Umbilical cord (tissue), 2 donors: ENCODE measurements around the gene PTK6. TPM values are rescaled to one million over a fixed set of nuclear protein-coding genes. Genes with fewer than 3 reads are reported as not detected.
"Not testable (repeated sequence)": the region's sequence is repeated elsewhere in the genome, so short reads cannot be mapped to it uniquely, and the experiment has no call there.

Experiments used
- DNase-seq: peaks from one replicate; pipeline ENCODE4 v3.0.0-alpha.2; 2015; ENCODE audit warnings: low spot score
- total RNA-seq: library from RNA; depleted of rRNA; stranded (reverse); fragments of >200 nt; gene quantifications from one replicate; pipeline ENCODE4 v1.2.3, GENCODE V29; 2014; ENCODE audit warnings: low replicate concordance; ENCODE audit not compliant: insufficient read depth

The PTK6 gene
- total RNA-seq, 1 donor from 2014 or later: 1.2 TPM

DNA sequence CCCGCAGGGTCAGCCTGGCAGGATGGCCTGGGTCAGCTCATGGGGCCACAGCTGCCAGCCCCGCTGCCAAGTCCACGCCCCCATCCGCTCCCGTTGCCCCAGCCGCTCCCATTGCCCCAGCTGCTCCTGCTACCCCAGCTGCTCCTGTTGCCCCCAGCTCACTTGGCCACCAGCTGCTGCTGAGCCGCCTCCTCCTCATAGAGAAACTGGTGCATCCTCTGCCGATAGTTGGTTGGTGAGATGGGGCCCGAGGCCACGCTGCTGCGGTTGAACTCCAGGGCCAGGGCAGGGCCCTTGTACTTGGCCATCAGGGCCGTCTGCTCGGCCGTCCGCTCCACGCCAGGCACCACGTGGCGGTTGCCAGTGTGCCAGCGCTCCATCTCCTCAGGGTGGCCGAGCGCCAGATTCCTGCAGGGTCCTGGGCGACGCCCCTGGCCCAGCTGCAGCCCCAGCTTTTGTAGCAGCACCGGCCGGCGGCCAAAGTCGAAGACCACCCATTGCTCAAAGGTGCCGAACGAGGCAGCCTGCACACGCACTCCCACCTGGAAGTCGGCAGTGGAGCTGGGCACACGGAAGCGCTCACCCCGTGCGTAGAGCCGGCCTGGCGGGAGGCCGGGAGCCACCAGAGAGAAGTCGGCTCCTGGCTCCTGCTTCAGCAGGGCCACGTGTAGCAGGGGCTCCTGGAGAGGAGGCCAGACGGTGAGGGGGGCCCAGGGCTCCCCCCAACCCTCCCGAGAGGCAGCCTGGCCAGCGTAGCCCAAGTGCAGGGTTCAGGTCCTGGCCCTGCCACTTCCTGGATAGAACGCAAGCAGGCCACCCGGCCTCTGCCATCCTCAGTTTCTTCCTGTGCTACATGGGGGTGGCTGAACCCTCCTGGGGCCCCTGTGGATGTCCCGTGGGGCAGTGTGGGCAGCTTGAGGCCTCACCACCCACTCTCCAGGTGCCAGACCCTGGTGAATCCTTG, 32.1 kb upstream of the PTK6 start:
- no peak for DNase-seq

DNA sequence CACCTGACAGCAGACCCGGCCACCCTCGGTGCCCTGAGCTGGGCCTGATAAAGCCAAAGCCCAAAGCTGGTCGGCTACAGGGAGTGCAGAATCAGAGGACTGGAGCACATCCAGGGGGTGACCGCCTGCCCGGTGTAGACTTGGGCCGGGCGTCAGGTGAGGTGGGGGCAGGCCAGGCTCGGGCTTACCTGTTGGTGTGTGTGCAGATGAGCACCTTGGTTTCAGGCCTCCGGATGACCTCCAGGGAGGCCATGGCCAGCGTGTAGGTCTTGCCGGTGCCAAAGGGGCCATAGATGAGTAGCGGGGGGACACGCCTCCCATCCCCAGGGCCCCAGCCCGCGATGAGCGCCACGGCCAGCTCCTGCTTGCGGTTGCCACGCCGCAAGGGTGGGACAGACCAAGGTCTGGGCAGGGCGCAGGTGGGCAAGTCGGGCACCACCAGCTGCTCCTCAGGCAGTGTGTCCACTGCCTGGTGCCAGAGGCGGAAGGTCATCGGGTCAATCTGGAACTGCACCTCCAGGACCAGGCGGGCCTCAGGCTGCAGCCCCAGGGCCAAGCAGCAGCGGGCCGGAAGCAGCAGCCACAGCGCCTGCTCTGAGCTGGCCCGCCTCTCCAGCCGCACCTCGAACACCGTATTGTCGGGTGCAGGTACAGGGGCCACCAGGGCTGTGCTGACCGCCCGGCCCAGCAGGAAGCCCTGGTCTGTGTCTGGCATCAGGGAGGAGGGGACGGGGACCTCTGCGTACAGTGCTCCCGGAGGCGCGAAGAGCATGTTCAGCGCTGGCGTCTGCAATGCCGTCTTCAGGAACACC, 31.2 kb upstream of the PTK6 start:
- DNase-seq: no peak

DNA sequence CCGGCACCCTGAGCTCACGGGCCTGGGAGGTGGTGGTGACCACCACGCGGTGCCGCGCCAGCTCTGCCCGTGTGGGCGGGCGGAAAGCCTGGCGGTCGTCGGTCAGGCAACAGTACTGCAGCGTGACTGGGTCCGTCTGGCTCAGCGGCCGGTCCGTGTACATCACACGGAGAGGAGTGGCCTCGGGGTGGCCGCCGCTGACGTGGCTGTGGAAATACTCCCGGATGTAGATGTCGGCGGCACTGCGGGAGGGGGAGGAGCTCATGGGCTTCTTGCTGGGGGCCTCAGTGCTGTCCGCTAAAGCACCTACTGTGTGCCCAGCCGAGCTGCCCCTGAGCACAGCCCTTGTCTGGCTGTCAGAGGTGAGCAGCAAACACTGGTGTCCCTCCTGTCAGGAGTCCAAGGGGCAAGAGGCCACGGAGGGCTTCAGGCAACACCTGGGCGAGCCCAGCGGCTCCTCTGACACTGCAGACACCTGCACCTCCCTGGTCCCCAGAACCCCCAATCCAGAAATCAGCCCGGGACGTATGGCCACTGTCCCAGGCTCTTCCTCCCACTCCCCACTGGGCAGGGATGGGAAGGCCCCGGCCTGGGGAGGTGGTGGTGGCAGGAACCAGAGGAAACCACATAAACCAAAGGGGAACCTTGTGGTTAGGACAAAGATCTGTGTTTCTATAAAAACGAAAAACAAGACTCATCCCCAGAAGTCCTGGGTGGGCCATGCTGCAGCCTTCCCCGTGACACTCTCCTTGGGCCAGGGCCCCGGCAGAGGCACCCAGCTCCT, 30.4 kb upstream of the PTK6 start:
- no peak for DNase-seq

DNA sequence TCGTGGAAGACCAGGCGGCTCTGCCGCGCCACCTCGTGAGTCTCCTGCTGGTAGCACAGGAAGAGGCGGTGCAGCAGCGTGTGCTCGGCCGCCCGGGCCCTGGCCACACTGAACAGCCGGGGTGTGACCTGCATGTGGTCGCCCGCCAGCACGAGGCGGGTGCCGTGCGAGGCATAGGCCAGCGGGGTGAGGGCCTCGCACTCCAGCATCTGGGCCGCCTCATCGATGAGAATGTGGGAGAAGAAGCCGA, 29.9 kb upstream of the PTK6 start:
- no peak for DNase-seq

DNA sequence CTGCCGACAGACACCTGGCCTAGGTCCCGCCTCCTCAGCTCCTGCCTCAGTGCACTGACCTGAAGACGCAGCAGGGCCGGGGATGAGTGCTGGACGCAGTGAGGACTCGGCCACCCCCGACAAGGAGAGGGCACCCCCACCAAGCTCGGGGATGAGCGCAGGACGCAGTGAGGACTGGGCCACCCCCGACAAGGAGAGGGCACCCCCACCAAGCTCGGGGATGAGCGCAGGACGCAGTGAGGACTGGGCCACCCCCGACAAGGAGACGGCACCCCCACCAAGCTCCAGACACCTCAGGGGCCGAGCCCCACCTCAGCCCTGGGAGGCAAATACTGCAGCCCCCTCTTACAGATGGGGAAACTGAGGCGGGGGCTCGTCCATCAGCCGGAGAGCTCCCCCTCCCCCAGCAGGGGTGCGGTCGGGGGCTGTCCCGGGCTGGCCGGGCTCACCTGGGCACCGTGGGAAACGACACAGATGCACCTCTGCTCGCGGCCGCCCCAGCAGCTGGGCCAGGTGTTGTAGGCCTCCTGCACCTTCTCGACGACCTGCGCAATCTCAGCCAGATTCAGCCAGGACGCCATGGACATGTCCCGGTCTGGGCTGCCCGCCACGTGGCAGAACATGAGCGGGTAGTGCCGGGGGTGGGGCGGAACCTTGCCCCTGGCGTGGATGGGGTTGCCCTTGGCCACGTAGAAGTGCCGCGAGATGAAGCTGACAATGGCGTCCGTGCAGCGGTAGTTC, 29.4 kb upstream of the PTK6 start:
- no peak for DNase-seq

DNA sequence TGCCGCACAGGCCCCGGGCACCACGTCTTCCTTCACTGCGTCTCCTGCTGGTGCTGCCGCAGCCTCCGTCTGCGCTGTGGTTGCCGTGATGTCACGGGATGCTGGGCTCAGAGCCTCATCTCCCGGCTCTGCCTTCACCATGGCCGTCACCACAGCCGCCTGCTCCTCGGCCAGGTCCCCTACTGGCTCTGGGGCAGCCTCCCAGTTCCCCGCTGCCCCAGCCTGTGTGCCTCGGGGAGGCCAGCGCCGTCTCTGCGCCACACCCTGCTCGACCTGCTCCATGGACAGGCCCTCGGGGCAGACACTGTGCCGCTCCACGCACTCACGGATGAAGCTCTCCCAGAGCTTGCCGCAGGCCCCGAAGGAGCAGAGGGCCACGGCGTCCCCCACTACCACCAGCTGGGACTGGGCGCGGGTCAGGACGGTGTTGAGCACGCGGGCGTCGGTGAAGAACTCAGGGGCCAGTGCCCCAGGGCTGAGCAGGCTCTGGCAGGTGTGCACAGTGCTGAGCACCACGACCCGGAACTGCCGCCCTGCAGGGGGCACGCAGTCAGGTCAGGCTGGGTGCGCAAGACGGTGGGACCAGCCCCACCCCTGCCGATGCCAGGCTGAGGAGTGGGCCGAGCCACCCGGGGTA, 28.6 kb upstream of the PTK6 start:
- DNase-seq: no peak

DNA sequence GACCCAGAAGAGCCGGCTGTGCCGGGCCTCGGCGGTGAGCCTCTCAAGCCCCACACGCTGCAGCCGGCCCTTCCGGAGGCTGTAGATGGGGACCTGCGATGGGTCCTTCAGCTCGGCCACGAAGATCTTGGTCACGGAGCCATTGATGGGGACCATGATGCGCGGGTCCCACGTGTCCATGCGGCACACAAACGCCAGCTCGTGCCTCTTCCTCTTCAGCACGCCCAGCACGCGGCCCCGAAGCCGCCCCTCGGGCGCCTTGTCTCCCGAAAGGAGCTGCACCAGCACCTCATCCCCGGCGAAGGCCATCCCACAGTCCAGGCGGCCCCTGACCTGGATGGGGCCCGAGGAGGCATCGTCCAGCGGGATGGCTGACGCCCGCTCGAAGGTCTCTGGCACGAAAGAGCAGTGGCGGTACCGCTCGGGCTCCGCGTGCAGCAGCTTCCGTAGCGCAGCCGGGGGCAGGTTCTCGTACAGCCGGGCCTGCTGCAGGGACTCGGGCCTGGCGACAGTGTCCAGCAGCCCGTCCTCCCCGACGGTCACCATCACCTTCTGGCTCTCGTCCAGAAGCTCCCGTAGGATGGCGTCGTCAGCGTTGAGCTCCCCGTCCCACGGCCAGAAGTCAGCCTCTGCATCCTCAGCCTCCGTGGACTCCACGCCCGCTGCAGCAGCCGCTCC, 28.0 kb upstream of the PTK6 start:
- no peak for DNase-seq

DNA sequence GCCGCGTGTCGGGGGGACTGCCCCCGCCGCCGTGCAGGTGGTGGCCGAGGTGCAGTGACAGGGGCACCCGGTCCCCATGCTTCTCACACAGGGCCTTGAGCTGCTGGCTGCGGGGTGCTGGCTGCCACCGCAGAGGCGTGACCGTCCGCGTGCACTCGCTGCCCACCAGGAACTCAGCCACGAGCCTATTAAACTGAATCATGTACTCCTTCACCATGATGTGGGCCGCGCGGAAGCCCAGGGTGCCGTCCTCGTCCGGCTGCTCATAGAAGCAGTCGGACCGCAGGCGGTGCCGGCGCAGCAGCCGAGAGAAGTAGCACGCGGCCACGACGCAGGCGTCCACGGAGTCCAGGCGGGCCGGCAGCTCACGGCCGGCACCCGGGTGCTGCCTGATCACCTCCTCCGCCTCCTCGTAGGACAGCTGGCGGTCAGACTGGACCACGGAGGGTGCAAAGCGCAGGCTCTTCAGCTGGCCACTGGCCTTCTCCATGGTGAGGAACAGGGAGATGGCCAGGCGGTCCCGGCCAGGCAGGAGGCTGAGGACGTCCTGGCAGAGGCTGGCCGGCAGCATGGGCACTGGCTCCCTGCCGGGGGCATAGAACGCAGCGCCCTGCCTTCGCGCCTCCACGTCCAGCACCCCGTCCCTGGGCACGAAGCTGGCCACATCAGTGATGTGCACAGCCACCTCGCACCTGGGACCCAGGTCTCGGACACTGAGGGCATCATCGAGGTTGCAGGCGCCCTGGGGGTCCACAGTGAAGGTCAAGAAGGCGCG, 27.0 kb upstream of the PTK6 start:
- DNase-seq: no peak

DNA sequence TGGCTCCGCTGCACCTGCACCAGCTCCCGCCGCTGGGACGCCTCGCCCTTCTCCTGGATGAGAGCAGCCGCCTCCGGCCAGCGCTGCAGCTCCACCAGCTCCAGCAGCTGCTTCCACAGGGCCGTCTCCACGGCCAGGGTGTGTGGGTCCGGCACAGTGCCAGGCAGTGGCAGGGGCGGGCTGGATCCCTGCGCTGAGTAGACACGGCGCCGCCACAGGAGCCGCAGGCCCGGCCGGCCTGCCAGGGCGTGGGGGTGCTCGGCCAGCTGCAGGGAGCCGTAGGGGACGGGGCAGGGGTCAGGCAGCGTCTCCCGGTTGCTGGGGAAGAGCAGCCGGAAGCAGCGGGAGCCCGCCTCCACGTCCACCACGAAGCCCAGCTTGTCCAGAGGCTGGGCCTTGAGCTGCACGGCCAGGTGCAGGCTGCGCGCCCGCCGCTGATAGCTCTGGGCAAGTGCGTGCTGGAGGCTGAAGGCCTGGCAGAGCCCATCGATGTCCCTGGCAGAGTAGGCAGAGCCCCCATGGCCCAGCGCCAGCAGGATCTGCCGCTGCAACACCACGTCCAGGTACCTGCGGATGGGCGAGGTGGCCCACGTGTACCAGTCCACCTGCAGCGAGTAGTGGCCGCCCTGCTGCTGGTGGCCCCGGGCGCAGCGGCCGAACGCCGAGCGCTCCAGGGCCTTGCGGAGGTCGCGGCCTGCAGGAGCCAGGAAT, 26.2 kb upstream of the PTK6 start:
- DNase-seq: no peak

DNA sequence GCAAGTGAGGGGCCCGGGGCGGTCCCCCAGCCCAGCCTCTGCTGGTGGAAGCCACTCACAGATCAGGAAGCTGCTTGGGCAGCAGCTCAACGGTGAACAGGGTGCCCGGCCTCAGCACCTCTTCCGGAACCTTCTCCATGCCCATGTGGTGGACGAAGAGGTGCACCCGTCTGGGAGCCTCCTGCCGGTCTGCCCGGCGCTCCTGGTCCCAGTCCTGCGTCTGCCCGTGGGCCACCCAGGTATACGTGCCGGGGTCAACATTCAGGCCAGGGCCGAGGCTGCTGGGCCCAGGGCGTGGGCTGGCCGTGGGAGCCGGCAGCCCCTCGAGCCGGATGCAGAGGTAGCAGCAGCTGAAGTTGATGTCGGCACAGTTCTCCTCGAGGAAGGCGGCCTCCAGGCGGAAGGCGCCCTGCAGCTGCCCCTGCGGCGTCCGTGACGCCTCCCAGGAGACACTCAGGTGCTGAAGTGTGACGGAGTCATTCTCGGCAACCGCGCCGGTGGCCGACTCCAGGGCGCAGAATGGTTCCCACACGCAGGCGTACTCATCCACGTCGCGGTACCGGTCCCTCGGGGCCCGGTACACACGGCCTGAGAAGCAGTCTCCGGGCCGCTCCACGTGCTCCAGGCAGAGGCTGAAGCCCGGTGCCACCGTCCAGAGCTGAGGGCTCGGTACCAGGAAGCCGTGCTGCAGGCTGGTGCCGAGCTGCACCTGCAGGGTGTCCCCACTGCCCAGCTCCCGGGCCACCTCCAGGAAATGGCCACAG, 25.5 kb upstream of the PTK6 start:
- no peak for DNase-seq

DNA sequence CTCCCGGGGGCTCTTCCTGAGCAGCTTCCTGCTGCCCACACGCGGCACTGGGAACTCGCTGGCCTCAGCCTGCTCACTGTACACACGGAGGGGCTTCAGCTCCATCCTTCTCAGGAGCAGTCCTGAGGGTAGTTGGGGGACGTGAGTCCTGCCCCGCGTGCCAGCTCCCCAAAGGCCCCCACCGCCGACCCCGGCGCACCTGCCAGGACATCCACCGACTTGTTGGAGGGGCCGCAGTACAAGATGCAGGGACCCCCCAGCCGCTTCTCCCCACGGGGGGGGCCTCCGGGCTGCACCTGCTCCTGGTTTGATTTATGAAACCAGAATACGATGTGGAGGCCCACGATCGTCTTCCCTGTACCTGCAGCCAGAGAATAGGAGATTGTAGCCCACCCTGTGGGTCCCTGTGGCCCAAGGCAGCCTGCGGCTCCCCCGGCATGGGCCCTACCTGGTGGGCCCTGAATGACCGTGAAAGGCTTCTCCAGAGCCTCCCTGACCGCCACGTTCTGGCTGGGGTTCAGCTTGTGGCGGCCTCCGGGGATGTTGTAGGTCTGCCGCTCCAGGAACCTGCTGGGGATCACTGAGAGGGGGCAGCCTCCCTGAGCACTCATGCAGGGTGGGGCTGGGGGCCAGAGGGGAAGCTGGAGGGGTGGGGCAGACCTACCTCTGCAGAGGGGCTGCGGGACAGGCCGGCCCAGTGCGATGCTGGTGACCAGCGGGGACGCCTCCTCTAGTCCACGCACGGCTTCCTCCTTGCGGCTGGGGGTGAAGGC, 24.6 kb upstream of the PTK6 start:
- no peak for DNase-seq

DNA sequence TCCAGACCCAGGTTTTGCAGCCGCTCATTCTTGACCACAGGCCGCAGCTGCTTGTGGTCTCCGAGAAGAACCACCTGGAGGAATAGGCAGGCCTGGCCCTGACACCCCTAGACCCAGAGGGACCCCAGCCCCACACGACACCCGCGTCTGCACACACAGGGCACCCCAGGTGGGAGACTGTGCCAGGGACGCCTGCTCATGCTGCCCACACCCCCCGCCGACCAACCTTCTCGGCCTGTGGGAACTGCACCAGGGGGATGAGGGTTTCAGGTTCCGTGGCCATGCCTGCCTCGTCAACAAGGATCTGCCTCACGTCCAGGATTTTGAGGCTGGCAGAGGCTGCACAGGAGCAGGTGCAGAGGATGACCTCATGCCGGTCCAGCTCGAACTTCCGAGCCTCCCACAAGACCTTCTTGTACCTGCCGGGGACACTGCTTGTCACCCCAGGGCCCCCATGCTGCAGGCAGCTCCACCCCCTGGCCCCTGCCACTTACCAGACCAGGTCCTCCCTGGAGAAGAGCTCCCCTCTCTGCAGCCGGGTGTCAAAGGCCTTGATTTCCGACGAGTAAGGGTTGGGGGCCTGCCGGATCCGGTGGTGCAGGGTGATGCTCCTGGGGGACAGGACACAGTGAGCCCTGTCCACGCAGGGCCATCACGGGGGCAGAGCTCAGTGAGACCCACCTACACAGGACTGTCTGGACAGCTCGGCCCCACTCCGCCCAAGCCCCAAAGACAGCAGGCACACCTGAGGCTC, 23.9 kb upstream of the PTK6 start:
- no peak for DNase-seq

DNA sequence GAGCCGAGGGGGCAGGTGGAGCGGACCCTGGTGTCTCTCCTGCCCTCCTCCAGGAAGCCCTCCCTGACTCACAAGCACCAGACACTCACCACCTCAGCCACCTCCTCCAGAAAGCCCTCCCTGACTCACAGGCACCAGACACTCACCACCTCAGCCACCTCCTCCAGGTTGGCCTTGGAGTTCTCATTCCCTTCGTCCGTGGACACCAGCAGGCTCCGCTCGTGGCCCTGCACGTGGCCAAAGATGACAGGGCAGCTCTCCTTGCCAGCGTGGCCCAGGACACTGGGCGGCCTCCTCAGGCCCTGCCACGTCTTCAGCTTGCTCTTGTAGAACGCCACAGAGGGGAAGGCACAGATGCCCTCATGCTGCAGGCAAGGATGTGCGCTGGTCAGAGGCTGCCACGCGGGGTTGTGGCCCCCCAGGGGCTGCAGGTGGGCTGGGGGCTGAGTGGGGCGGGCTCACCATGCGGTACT, 23.2 kb upstream of the PTK6 start:
- DNase-seq: no peak

DNA sequence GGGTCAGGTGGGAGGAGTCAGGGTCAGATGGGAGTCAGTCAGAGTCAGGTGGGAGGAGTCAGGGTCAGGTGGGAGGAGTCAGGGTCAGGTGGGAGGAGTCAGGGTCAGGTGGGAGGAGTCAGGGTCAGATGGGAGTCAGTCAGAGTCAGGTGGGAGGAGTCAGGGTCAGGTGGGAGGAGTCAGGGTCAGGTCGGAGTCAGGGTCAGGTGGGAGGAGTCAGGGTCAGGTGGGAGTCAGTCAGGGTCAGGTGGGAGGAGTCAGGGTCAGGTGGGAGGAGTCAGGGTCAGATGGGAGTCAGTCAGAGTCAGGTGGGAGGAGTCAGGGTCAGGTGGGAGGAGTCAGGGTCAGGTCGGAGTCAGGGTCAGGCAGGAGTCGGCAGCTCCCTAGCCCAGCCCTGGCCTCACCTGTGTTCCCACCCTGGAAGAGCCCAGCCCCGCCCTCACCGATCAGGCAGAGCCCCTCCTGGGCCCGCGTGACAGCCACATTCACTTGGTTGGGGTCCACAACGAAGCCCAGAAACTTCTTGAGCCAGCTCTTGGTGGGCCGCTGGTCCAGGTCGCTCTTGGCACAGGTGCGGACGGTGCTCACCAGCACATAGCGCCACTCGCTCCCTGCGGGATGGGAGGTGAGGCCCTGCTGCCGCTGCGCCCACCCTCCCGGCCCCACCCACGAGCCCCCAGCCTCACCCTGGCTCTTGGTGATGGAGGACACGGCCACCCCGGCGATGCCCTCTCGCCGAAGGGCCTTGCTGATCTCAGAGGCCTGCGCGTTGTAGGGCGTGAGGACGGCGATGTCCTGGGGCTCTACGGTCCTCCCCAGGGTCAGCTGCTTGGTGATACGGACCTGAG, 22.5 kb upstream of the PTK6 start:
- not testable (repeated sequence) for DNase-seq

DNA sequence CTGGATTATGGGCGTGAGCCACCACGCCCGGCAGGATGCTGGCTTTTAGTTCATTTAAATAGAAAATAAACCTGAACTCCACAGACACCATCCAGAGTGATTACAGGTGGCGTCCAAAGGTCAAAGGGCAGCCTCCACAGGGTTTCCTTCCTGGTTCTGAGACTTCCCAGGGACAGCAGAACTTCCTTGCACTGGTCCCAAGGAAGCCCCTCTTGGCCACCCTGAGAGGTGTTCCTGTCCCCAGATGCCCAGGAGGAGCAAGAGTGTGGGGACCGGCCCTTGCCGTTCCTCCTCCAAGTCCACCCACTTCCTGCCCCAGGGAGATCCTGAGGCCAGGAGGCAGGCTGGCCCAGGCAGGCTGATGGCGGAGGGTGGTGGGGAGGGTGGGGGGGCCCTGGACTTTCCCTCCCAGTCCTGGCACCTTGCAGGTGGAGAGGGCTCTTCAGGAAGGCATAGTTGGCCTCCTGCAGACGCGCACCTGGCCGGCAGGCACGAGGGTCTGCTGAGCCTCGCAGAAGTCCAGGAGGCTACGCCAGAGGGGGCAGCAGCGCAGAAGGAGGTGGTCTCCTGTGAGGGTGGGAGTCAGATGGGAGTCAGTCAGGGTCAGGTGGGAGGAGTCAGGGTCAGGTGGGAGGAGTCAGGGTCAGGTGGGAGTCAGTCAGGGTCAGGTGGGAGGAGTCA, 21.8 kb upstream of the PTK6 start:
- no peak for DNase-seq
